ENCODE measurements around the gene SLC7A14. TPM values are rescaled to one million over a fixed set of nuclear protein-coding genes. Genes with fewer than 3 reads are reported as not detected.
"Not testable (repeated sequence)": the region's sequence is repeated elsewhere in the genome, so short reads cannot be mapped to it uniquely, and the experiment has no call there.

SLC7A14 gene
- total RNA-seq, 1 experiment from 2014 or later, result not detected

GRCh38 chr3:170605490-170605889 lies 19.6 kb upstream of the SLC7A14 start:
- DNase-seq, result no peak
- Histone ChIP-seq H3K27ac (no peak overlapping the region), H3K9me3 (replicated peaks) (no peaks in the 10 kb centered on the region), H3K4me3 (no peak overlapping the region), H3K36me3 (no peaks in the 10 kb centered on the region), H3K27me3 (no peaks in the 10 kb centered on the region), H3K4me1 (no peaks in the 10 kb centered on the region)

GRCh38 chr3:170603770-170604510 lies 18.1 kb upstream of the SLC7A14 start:
- Histone ChIP-seq H3K36me3 (no peaks in the 10 kb centered on the region), H3K27ac (no peak overlapping the region), H3K4me1 (no peaks in the 10 kb centered on the region), H3K4me3 (no peak overlapping the region), H3K9me3 (replicated peaks) (no peaks in the 10 kb centered on the region), H3K27me3 (no peaks in the 10 kb centered on the region)
- peak in 1 of 2 experiments; percentile 13 for DNase-seq

GRCh38 chr3:170602556-170602955 lies 16.7 kb upstream of the SLC7A14 start:
- Histone ChIP-seq H3K36me3 (no peaks in the 10 kb centered on the region), H3K27ac (no peak overlapping the region), H3K9me3 (replicated peaks) (no peaks in the 10 kb centered on the region), H3K27me3 (no peaks in the 10 kb centered on the region), H3K4me1 (no peaks in the 10 kb centered on the region), H3K4me3 (no peak overlapping the region)
- no peak for DNase-seq

GRCh38 chr3:170600005-170600624 lies 14.2 kb upstream of the SLC7A14 start:
- no peaks in the 10 kb centered on the region for H3K4me1 ChIP-seq
- H3K4me3 ChIP-seq, result no peak overlapping the region
- no peaks in the 10 kb centered on the region for H3K27me3 ChIP-seq
- no peaks in the 10 kb centered on the region for H3K36me3 ChIP-seq
- no peak for DNase-seq
- no peaks in the 10 kb centered on the region for H3K9me3 ChIP-seq (replicated peaks)
- no peak overlapping the region for H3K27ac ChIP-seq

GRCh38 chr3:170599091-170599490 lies 13.2 kb upstream of the SLC7A14 start:
- Histone ChIP-seq H3K4me3 (no peak overlapping the region), H3K4me1 (no peaks in the 10 kb centered on the region), H3K9me3 (replicated peaks) (no peaks in the 10 kb centered on the region), H3K27me3 (no peaks in the 10 kb centered on the region), H3K27ac (no peak overlapping the region), H3K36me3 (no peaks in the 10 kb centered on the region)
- DNase-seq, result no peak

GRCh38 chr3:170598091-170598502 lies 12.2 kb upstream of the SLC7A14 start:
- Histone ChIP-seq H3K4me1 (no peaks in the 10 kb centered on the region), H3K36me3 (no peaks in the 10 kb centered on the region), H3K27ac (no peak overlapping the region), H3K4me3 (no peak overlapping the region), H3K27me3 (no peaks in the 10 kb centered on the region), H3K9me3 (replicated peaks) (no peaks in the 10 kb centered on the region)
- DNase-seq, result no peak

GRCh38 chr3:170594528-170594927 lies 8.7 kb upstream of the SLC7A14 start:
- H3K27ac ChIP-seq, result no peak overlapping the region
- H3K36me3 ChIP-seq, result no peaks in the 10 kb centered on the region
- no peak for DNase-seq
- H3K4me1 ChIP-seq, result no peaks in the 10 kb centered on the region
- H3K9me3 ChIP-seq (replicated peaks), result no peaks in the 10 kb centered on the region
- no peak overlapping the region for H3K4me3 ChIP-seq
- no peaks in the 10 kb centered on the region for H3K27me3 ChIP-seq

- no peak for DNase-seq
- Histone ChIP-seq H3K4me1 (no peaks in the 10 kb centered on the region), H3K27ac (no peak overlapping the region), H3K27me3 (no peaks in the 10 kb centered on the region), H3K4me3 (no peak overlapping the region), H3K36me3 (no peaks in the 10 kb centered on the region), H3K9me3 (replicated peaks) (no peaks in the 10 kb centered on the region)
Measured at GRCh38 chr3:170593634-170594033, 7.8 kb upstream of the SLC7A14 start.

- Histone ChIP-seq H3K4me1 (no peaks in the 10 kb centered on the region), H3K27me3 (no peaks in the 10 kb centered on the region), H3K9me3 (replicated peaks) (no peaks in the 10 kb centered on the region), H3K4me3 (no peak overlapping the region), H3K36me3 (no peaks in the 10 kb centered on the region), H3K27ac (no peak overlapping the region)
- no peak for DNase-seq
Measured at GRCh38 chr3:170589113-170589512, 3.2 kb upstream of the SLC7A14 start.

GRCh38 chr3:170585008-170585936 lies 603 bp downstream of the SLC7A14 start:
- Histone ChIP-seq H3K36me3 (no peaks in the 10 kb centered on the region), H3K9me3 (replicated peaks) (no peaks in the 10 kb centered on the region), H3K27me3 (no peaks in the 10 kb centered on the region), H3K4me3 (no peak overlapping the region), H3K27ac (no peak overlapping the region), H3K4me1 (no peaks in the 10 kb centered on the region)
- DNase-seq, result no peak

GRCh38 chr3:170584585-170585007 lies 1.3 kb downstream of the SLC7A14 start:
- DNase-seq, result peak; percentile 51 to 73

GRCh38 chr3:170579646-170580045 lies 6.2 kb downstream of the SLC7A14 start:
- Histone ChIP-seq H3K4me3 (no peak overlapping the region), H3K36me3 (no peaks in the 10 kb centered on the region), H3K27me3 (no peaks in the 10 kb centered on the region), H3K9me3 (replicated peaks) (no peaks in the 10 kb centered on the region), H3K4me1 (no peaks in the 10 kb centered on the region), H3K27ac (no peak overlapping the region)
- no peak for DNase-seq

More at GRCh38 chr3:170584585-170585007, 1.3 kb downstream of the SLC7A14 start:
- Histone ChIP-seq H3K4me3 (no peak overlapping the region), H3K4me1 (no peaks in the 10 kb centered on the region), H3K36me3 (no peaks in the 10 kb centered on the region), H3K27ac (no peak overlapping the region), H3K9me3 (replicated peaks) (no peaks in the 10 kb centered on the region), H3K27me3 (no peaks in the 10 kb centered on the region)

- H3K27ac ChIP-seq, result no peak overlapping the region
Measured at GRCh38 chr3:170572665-170573253, 13.1 kb downstream of the SLC7A14 start.

GRCh38 chr3:170567598-170567997 lies 18.3 kb downstream of the SLC7A14 start:
- not testable (repeated sequence) for H3K27ac ChIP-seq; H3K9me3 ChIP-seq (replicated peaks); H3K36me3 ChIP-seq; H3K4me1 ChIP-seq; H3K4me3 ChIP-seq; H3K27me3 ChIP-seq; DNase-seq

More at GRCh38 chr3:170572665-170573253, 13.1 kb downstream of the SLC7A14 start:
- Histone ChIP-seq H3K4me1 (no peaks in the 10 kb centered on the region), H3K9me3 (replicated peaks) (no peaks in the 10 kb centered on the region), H3K27me3 (no peaks in the 10 kb centered on the region), H3K36me3 (no peaks in the 10 kb centered on the region), H3K4me3 (no peak overlapping the region)
- no peak for DNase-seq
